Measurements from ENCODE around the gene NLGN2.

DNA sequence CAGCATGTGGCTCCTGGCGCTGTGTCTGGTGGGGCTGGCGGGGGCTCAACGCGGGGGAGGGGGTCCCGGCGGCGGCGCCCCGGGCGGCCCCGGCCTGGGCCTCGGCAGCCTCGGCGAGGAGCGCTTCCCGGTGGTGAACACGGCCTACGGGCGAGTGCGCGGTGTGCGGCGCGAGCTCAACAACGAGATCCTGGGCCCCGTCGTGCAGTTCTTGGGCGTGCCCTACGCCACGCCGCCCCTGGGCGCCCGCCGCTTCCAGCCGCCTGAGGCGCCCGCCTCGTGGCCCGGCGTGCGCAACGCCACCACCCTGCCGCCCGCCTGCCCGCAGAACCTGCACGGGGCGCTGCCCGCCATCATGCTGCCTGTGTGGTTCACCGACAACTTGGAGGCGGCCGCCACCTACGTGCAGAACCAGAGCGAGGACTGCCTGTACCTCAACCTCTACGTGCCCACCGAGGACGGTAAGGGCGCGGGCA, 645 bp downstream of the NLGN2 start:
- TF ChIP-seq EP300 (IDR thresholded peaks at IDR 0.05; ENCODE audit: borderline replicate concordance) (no peak), RAD21 (IDR thresholded peaks at IDR 0.05; ENCODE audit: low read depth) (no peak), CEBPB (IDR thresholded peaks at IDR 0.05) (no peak), FOXM1 (IDR thresholded peaks at IDR 0.05; ENCODE audit: borderline replicate concordance, low read depth) (no peak), NFIC (IDR thresholded peaks at IDR 0.05) (no peak)
- TF ChIP-seq, protein P1, sequence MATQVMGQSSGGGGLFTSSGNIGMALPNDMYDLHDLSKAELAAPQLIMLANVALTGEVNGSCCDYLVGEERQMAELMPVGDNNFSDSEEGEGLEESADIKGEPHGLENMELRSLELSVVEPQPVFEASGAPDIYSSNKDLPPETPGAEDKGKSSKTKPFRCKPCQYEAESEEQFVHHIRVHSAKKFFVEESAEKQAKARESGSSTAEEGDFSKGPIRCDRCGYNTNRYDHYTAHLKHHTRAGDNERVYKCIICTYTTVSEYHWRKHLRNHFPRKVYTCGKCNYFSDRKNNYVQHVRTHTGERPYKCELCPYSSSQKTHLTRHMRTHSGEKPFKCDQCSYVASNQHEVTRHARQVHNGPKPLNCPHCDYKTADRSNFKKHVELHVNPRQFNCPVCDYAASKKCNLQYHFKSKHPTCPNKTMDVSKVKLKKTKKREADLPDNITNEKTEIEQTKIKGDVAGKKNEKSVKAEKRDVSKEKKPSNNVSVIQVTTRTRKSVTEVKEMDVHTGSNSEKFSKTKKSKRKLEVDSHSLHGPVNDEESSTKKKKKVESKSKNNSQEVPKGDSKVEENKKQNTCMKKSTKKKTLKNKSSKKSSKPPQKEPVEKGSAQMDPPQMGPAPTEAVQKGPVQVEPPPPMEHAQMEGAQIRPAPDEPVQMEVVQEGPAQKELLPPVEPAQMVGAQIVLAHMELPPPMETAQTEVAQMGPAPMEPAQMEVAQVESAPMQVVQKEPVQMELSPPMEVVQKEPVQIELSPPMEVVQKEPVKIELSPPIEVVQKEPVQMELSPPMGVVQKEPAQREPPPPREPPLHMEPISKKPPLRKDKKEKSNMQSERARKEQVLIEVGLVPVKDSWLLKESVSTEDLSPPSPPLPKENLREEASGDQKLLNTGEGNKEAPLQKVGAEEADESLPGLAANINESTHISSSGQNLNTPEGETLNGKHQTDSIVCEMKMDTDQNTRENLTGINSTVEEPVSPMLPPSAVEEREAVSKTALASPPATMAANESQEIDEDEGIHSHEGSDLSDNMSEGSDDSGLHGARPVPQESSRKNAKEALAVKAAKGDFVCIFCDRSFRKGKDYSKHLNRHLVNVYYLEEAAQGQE (IDR thresholded peaks at IDR 0.05; ENCODE audit: low read depth), result no peak
